Neutrophil (primary cell): ENCODE measurements around the gene CAPN10.

ENCODE experiments used
- H3K27ac ChIP-seq: fragments of 200-600 bp; sonication (generic); 2 replicates; pipeline ENCODE4 v1.5.1; 2016; ENCODE audit warnings: mild to moderate bottlenecking, moderate library complexity
- H3K27me3 ChIP-seq: fragments of 200-600 bp; sonication (generic); 2 replicates; pipeline ENCODE4 v1.6.0; 2016; ENCODE audit warnings: mild to moderate bottlenecking
- H3K36me3 ChIP-seq: fragments of 200-600 bp; sonication (generic); 2 replicates; pipeline ENCODE4 v1.5.1; 2017
- H3K4me1 ChIP-seq, 2 experiments: fragments of 200-600 bp in 1 of 2; sonication (generic) in 1 of 2; 1 replicate in 1 of 2; 2 replicates in 1 of 2; pipeline versions ENCODE4 v1.5.1 to v1.6.1; 2013 to 2016; ENCODE audit warnings: low read depth in 1 of 2, low read length in 1 of 2, mild to moderate bottlenecking in 1 of 2, moderate library complexity in 1 of 2; ENCODE audit not compliant: control insufficient read depth in 1 of 2, insufficient read depth in 1 of 2
- H3K4me3 ChIP-seq, 2 experiments: fragments of 200-600 bp in 1 of 2; sonication (generic) in 1 of 2; 1 replicate in 1 of 2; 2 replicates in 1 of 2; pipeline ENCODE4 v1.5.1; 2013 to 2016; ENCODE audit warnings: low read depth in 1 of 2, low read length in 1 of 2, mild to moderate bottlenecking in 1 of 2, moderate library complexity in 1 of 2
- H3K9me3 ChIP-seq: fragments of 200-600 bp; sonication (generic); 2 replicates; pipeline ENCODE4 v1.5.1; 2016
- TF ChIP-seq, protein P1 (sequence below): fragments of 200-600 bp; sonication (generic); IDR thresholded peaks from 2 replicates; pipeline ENCODE4 v1.5.1; 2016; ENCODE audit warnings: antibody characterized with exemption

The CAPN10 gene

DNA sequence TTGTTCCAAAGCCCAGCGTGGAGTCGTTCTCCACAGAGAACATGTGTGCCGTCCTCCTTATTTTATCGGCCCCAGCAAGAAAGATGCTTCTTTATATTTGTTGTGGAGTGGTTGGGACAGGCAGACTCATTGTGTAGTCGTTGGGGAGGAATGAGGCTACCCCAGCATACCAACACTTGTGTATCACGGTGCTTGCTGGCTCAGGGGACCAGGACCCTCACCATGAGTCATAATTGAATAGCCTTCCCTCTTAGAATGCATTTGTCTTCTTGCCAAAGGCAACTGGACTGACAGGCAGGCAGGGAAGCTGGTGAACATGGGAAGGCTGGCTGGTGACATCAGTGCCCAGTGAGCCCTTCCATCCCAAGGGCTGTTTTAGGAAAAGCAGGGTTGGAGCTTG, 4.7 kb downstream of the CAPN10 start:
- H3K4me3 ChIP-seq: no peak overlapping the region

DNA sequence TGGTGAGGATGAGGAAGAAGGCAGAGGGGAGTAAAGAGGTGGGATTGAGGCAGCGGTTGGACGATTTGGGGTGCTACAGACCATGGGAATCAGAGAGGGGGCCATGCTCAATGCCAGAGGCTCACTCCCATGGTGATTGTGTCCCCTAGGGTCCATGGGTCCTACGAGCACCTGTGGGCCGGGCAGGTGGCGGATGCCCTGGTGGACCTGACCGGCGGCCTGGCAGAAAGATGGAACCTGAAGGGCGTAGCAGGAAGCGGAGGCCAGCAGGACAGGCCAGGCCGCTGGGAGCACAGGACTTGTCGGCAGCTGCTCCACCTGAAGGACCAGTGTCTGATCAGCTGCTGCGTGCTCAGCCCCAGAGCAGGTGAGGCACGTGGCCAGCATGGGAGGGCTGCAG, 5.2 kb downstream of the CAPN10 start:
- H3K4me1 ChIP-seq: peaks cover 16% of the 10 kb centered on the region in 2 experiments
- TF ChIP-seq, protein P1, sequence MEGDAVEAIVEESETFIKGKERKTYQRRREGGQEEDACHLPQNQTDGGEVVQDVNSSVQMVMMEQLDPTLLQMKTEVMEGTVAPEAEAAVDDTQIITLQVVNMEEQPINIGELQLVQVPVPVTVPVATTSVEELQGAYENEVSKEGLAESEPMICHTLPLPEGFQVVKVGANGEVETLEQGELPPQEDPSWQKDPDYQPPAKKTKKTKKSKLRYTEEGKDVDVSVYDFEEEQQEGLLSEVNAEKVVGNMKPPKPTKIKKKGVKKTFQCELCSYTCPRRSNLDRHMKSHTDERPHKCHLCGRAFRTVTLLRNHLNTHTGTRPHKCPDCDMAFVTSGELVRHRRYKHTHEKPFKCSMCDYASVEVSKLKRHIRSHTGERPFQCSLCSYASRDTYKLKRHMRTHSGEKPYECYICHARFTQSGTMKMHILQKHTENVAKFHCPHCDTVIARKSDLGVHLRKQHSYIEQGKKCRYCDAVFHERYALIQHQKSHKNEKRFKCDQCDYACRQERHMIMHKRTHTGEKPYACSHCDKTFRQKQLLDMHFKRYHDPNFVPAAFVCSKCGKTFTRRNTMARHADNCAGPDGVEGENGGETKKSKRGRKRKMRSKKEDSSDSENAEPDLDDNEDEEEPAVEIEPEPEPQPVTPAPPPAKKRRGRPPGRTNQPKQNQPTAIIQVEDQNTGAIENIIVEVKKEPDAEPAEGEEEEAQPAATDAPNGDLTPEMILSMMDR: no peak
- H3K36me3 ChIP-seq: peaks cover 71% of the 10 kb centered on the region
- H3K4me3 ChIP-seq: no peak overlapping the region
- no peaks in the 10 kb centered on the region for H3K9me3 ChIP-seq
- H3K27me3 ChIP-seq: no peaks in the 10 kb centered on the region
- H3K27ac ChIP-seq: no peak overlapping the region

More for the DNA sequence above, 4.7 kb downstream of the CAPN10 start:
- peaks cover 16% of the 10 kb centered on the region in 2 experiments for H3K4me1 ChIP-seq
- no peaks in the 10 kb centered on the region for H3K27me3 ChIP-seq
- H3K27ac ChIP-seq: no peak overlapping the region
- no peaks in the 10 kb centered on the region for H3K9me3 ChIP-seq
- TF ChIP-seq, protein P1: no peak
- peaks cover 66% of the 10 kb centered on the region for H3K36me3 ChIP-seq

DNA sequence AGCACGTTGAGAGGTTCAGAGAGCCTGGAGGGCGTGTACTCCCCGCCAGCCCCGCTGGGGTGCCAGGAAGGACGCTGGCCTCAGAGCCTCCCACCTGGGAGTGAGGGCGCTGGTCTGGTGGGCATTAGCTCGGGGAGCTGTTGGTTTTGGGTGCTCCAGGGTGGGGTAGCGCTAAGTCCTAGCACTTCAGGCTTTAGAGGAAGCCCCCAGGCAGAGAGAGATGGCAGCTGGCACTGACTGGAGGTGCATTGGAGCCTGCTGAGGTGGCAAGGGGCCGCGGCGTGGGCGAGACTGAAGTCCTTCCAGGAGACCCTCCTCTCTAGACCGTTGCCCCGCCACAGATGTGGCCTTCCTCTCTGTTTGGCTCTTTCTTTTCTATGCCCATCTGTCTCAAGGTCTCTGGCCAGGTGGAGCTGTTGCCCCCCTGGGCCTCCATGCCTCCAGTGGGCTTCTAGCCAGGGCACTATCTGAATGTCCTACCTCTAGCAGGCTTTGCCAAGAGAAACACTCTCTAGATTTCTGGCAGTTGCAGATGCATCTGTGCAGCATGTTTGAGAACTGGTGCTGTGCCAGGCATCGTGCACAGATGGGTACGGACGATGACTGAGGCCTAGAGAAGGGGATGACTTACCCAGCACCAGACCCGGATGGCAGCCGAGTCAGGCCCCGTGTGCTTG, 6.6 kb downstream of the CAPN10 start:
- H3K9me3 ChIP-seq: no peaks in the 10 kb centered on the region
- H3K4me1 ChIP-seq: peaks cover 2 to 3% of the 10 kb centered on the region in 2 experiments
- H3K27me3 ChIP-seq: no peaks in the 10 kb centered on the region
- TF ChIP-seq, protein P1: no peak
- H3K27ac ChIP-seq: no peak overlapping the region
- no peak overlapping the region for H3K4me3 ChIP-seq
- H3K36me3 ChIP-seq: peaks cover 85% of the 10 kb centered on the region

DNA sequence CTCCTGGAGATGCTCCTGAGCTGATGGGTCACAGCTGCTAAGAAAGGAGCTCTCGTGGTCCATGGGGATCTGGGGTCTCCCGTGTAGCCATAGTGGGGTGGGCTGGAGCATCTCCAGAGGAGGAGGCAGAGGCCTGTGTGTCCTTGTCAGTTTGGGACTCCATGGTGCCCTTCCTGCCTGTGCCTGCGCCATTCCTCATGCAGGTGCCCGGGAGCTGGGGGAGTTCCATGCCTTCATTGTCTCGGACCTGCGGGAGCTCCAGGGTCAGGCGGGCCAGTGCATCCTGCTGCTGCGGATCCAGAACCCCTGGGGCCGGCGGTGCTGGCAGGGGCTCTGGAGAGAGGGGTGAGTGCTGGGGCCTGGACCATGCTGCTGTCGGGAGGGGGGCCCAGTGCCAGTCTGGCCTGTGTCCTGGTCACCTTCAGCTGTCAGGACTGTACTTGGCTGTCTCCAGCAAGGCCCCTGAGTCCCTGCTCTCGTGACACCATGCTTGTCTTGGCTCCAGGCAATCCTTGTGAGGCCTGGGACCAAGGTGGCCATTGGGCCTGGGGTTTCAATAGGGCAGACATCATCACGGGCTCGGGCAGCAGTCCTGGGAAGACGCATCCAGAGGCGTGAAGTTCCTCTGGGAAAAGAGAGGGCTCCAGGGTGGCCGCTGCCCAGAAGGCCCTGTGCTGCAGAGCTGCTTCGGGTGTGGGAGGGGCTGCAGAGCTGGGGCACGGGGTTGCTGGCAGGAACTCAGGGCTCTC, 7.3 kb downstream of the CAPN10 start:
- H3K36me3 ChIP-seq: peaks cover 92% of the 10 kb centered on the region
- no peaks in the 10 kb centered on the region for H3K9me3 ChIP-seq
- TF ChIP-seq, protein P1: no peak
- H3K4me3 ChIP-seq: no peak overlapping the region
- no peaks in the 10 kb centered on the region for H3K4me1 ChIP-seq
- H3K27me3 ChIP-seq: no peaks in the 10 kb centered on the region
- H3K27ac ChIP-seq: no peak overlapping the region

DNA sequence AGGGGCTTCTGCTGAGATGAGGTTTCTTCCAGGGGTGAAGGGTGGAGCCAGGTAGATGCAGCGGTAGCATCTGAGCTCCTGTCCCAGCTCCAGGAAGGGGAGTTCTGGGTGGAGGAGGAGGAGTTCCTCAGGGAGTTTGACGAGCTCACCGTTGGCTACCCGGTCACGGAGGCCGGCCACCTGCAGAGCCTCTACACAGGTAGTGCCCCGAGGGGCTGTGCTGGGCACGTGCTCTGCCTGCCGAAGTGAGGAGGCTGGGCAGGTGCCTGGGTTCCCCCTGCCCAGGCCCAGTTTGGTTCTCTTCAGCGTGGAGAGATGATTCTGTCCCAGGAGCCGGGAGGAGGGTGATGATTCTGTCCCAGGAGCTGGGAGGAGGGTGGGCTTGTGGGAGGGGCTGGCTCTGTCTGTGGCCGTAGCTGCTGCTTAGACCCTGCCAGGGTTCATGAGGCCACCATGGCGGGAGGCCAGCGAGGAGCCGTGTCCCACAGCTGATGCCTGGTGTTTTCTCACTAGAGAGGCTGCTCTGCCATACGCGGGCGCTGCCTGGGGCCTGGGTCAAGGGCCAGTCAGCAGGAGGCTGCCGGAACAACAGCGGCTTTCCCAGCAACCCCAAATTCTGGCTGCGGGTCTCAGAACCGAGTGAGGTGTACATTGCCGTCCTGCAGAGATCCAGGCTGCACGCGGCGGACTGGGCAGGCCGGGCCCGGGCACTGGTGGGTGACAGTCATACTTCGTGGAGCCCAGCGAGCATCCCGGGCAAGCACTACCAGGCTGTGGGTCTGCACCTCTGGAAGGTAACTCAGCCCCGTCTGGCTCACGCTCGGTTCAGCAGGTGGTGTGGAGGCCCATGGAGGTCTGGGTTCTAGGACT, 8.2 kb downstream of the CAPN10 start:
- Histone ChIP-seq H3K4me1 (no peaks in the 10 kb centered on the region), H3K27ac (no peak overlapping the region), H3K9me3 (no peaks in the 10 kb centered on the region), H3K27me3 (no peaks in the 10 kb centered on the region), H3K36me3 (peaks cover 94% of the 10 kb centered on the region), H3K4me3 (no peak overlapping the region)
- TF ChIP-seq, protein P1: no peak
